HepG2 (cell line): ENCODE results near the gene INTS1. TPM values are rescaled to one million over a fixed set of nuclear protein-coding genes. Genes with fewer than 3 reads are reported as not detected.

Experiments
- AGO2 ChIP-seq: fragments of 200-400 bp; formaldehyde crosslinking; optimal IDR thresholded peaks from 2 replicates; pipeline ENCODE3; 2017; ENCODE audit warnings: mild to moderate bottlenecking, low read depth, low read length, moderate library complexity
- ATF1 ChIP-seq: IDR thresholded peaks from 2 replicates; pipeline ENCODE4 v1.6.1; 2016; ENCODE audit warnings: mild to moderate bottlenecking, control low read depth
- CBFB ChIP-seq: sonication (generic); formaldehyde crosslinking; IDR thresholded peaks from 2 replicates; pipeline ENCODE4 v1.4.0; 2020; ENCODE audit warnings: missing genetic modification reagents
- FIP1L1 ChIP-seq: fragments of 200-400 bp; formaldehyde crosslinking; IDR thresholded peaks from 2 replicates; pipeline ENCODE4 v1.6.1; 2018; ENCODE audit warnings: low read depth, mild to moderate bottlenecking, low read length, moderate library complexity, borderline replicate concordance; ENCODE audit not compliant: insufficient read depth
- MTA3 ChIP-seq: sonication (generic); formaldehyde crosslinking; IDR thresholded peaks from 2 replicates; pipeline ENCODE4 v1.4.0; 2020; ENCODE audit warnings: missing genetic modification reagents
- NCOR1 ChIP-seq: fragments of 200-600 bp; sonication (generic); IDR thresholded peaks from 2 replicates; pipeline ENCODE4 v1.7.0; 2017; ENCODE audit warnings: antibody characterized with exemption, low read length, borderline replicate concordance
- NR2F2 ChIP-seq: IDR thresholded peaks from 2 replicates; pipeline ENCODE4 v1.6.1; 2012; ENCODE audit warnings: low read depth, inconsistent platforms, borderline replicate concordance
- PAX8 ChIP-seq: sonication (generic); formaldehyde crosslinking; IDR thresholded peaks from 2 replicates; pipeline ENCODE4 v1.8.0; 2022; ENCODE audit warnings: mild to moderate bottlenecking, missing genetic modification reagents, borderline replicate concordance
- SMAD3 ChIP-seq: sonication (generic); formaldehyde crosslinking; IDR thresholded peaks from 2 replicates; pipeline ENCODE4 v1.4.0; 2020; ENCODE audit warnings: missing genetic modification reagents
- SNAPC2 ChIP-seq: sonication (generic); formaldehyde crosslinking; IDR thresholded peaks from 2 replicates; pipeline ENCODE4 v1.8.1; 2022; ENCODE audit warnings: mild to moderate bottlenecking, missing genetic modification reagents
- YEATS4 ChIP-seq: sonication (generic); formaldehyde crosslinking; IDR thresholded peaks from 2 replicates; pipeline ENCODE4 v1.4.0; 2020; ENCODE audit warnings: missing genetic modification reagents, borderline replicate concordance
- ZBTB7A ChIP-seq: sonication (generic); formaldehyde crosslinking; IDR thresholded peaks from 2 replicates; pipeline ENCODE4 v1.8.0; 2022; ENCODE audit warnings: mild to moderate bottlenecking, missing genetic modification reagents
- polyA plus RNA-seq, 8 experiments: library from polyadenylated mRNA; depleted of rRNA in 3 of 8; stranded (reverse) in 7 of 8; unstranded in 1 of 8; fragments of >200 nt; fragmentation: Illumina TruSeq in 4 of 8; extraction: Trizol in 4 of 8; gene quantifications; 2 replicates each; pipeline versions ENCODE4 v1.2.1 to v1.2.3, GENCODE V29; 2011 to 2016; ENCODE audit warnings: low read depth in 4 of 8, missing spikeins in 1 of 8, mixed read lengths in 1 of 8; ENCODE audit not compliant: insufficient read depth in 1 of 8
- total RNA-seq, 5 experiments: library from RNA; depleted of rRNA; stranded (reverse); fragments of >200 nt; fragmentation: Illumina TruSeq; extraction: Trizol; gene quantifications; 2 replicates each; pipeline ENCODE4 v1.2.3, GENCODE V29; 2016; ENCODE audit warnings: low read depth in 1 of 5
- TF ChIP-seq, protein P1 (sequence below): sonication (generic); formaldehyde crosslinking; IDR thresholded peaks from 2 replicates; pipeline ENCODE4 v1.5.0; 2020; ENCODE audit warnings: missing genetic modification reagents, mild to moderate bottlenecking, borderline replicate concordance
- TF ChIP-seq, protein P2 (sequence below): sonication (generic); formaldehyde crosslinking; conservative IDR thresholded peaks from 2 replicates; pipeline ENCODE4 v1.5.0; 2020; ENCODE audit warnings: missing genetic modification reagents
- TF ChIP-seq, protein P3 (sequence below): sonication (generic); formaldehyde crosslinking; IDR thresholded peaks from 2 replicates; pipeline ENCODE4 v1.4.0; 2020; ENCODE audit warnings: mild to moderate bottlenecking, missing genetic modification reagents

The INTS1 gene
- total and polyA plus RNA-seq, 2 of the 13 experiments (the other 11 are each of a cell fraction or from before 2014, with no cell fraction given), result 13.7 to 29.0 TPM

DNA sequence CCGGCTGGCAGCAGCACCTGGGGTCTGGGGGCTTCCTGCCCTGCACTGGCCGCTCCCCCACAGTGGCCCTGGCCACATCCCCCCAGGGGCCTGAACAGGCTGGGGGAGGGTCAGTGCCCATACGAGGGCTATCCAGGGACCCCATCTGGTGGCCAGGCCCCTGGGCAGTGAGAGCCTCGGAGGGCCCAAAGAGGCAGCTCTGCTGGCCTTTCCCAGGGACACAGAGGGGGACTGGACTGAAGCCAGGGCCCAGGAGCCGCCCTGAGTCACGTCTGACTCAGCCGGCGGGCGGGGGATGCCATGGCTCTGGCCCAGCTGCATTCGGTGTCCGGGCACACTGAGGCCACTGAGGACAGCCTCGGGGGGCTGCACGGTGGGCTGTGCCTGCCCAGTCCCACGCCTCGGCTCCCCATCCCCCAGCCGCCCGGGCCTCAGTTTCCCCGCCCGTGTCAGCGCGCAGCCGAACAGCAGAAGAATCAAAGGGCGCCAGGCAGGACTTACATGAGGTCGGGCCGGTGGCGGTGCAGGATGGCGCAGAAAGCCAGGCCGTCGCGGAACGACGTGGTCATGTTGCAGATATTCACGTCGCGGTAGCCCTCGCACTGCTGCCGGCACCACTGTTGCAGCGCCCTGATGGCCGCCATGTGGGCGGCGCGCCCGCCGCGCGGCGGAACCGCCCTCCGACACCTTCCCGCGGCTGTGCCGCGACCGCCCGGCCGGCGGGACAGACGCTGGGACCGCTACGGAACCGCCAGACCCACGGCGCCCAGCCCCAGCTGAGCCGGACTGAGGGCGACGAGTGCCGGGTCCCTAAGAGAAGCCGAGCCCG, 45.3 kb downstream of the INTS1 start, which contains the start of gene MICALL2 (continued):
- TF ChIP-seq SNAPC2 (CRISPR knock-in tag) (no peak), SMAD3 (no peak), ATF1 (CRISPR knock-in tag) (no peak), MTA3 (CRISPR knock-in tag) (no peak), FIP1L1 (no peak), PAX8 (CRISPR knock-in tag) (0 out of 2 replicates have a peak, but pooled peaks have one; percentile 63), NR2F2 (no peak), YEATS4 (peak; percentile 65), ZBTB7A (no peak), AGO2 (peak; percentile 65), CBFB (CRISPR knock-in tag) (no peak), NCOR1 (no peak)
- TF ChIP-seq, protein P1, sequence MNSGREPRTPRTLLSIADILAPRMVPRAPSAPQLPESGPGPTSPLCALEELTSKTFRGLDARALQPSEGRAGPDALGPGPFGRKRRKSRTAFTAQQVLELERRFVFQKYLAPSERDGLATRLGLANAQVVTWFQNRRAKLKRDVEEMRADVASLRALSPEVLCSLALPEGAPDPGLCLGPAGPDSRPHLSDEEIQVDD, result no peak
- TF ChIP-seq, protein P2, sequence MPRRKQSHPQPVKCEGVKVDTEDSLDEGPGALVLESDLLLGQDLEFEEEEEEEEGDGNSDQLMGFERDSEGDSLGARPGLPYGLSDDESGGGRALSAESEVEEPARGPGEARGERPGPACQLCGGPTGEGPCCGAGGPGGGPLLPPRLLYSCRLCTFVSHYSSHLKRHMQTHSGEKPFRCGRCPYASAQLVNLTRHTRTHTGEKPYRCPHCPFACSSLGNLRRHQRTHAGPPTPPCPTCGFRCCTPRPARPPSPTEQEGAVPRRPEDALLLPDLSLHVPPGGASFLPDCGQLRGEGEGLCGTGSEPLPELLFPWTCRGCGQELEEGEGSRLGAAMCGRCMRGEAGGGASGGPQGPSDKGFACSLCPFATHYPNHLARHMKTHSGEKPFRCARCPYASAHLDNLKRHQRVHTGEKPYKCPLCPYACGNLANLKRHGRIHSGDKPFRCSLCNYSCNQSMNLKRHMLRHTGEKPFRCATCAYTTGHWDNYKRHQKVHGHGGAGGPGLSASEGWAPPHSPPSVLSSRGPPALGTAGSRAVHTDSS (CRISPR knock-in tag), result no peak
- TF ChIP-seq, protein P3, sequence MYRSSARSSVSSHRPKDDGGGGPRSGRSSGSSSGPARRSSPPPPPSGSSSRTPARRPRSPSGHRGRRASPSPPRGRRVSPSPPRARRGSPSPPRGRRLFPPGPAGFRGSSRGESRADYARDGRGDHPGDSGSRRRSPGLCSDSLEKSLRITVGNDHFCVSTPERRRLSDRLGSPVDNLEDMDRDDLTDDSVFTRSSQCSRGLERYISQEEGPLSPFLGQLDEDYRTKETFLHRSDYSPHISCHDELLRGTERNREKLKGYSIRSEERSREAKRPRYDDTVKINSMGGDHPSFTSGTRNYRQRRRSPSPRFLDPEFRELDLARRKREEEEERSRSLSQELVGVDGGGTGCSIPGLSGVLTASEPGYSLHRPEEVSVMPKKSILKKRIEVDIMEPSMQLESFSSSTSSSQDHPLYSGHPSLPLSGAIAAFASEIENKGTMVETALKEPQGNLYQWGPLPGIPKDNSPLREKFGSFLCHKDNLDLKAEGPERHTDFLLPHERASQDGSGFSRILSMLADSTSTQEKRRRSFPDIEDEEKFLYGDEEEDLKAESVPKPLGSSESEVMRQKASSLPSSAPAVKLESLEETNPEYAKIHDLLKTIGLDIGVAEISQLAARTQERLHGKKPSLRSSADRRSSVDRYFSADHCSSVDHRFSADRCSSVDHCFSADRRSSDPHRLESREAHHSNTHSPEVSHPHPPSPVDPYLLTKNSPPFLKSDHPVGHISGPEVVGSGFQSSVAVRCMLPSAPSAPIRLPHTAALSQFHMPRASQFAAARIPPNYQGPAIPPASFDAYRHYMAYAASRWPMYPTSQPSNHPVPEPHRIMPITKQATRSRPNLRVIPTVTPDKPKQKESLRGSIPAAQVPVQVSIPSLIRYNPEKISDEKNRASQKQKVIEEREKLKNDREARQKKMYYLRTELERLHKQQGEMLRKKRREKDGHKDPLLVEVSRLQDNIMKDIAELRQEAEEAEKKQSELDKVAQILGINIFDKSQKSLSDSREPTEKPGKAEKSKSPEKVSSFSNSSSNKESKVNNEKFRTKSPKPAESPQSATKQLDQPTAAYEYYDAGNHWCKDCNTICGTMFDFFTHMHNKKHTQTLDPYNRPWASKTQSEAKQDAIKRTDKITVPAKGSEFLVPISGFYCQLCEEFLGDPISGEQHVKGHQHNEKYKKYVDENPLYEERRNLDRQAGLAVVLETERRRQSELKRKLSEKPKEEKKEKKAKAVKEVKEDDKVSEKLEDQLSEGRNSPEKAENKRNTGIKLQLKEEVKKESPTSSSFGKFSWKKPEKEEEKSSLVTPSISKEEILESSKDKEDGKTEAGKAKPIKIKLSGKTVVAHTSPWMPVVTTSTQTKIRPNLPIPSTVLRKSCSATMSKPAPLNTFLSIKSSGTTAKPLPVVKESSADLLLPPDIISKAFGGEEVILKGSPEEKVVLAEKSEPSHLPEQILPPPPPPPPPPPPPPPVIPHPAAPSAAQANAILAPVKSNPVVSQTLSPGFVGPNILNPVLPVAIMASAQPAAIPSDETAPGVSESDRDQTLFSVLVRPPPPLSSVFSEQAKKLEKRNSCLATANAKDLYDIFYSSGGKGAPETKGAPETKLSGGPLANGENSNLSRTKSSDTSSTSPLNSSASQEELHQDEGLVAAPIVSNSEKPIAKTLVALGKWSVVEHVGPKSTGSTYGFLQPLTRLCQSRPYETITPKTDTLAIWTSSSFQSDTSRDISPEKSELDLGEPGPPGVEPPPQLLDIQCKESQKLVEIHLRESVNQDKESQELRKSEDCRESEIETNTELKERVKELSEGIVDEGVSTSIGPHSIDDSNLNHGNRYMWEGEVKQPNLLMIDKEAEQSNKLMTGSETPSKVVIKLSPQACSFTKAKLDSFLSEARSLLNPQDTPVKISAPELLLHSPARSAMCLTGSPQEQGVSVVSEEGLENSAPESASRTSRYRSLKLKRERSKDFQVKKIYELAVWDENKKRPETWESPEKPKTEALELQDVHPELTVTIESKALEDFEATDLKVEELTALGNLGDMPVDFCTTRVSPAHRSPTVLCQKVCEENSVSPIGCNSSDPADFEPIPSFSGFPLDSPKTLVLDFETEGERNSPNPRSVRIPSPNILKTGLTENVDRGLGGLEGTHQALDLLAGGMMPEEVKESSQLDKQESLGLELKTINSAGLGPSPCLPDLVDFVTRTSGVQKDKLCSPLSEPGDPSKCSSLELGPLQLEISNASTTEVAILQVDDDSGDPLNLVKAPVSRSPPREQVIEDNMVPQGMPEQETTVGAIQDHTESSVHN (CRISPR knock-in tag), result no peak
